Fibroblast of mammary gland (primary cell): ENCODE measurements around the gene NFKBIE.

ENCODE experiments used
- DNase-seq: peaks from one replicate; pipeline ENCODE4 v3.0.0-alpha.2; 2010; ENCODE audit warnings: low read depth
- H3K4me3 ChIP-seq: 2 replicates; pipeline ENCODE4 v1.5.1; 2011; ENCODE audit warnings: low read depth, mild to moderate bottlenecking, low read length, moderate library complexity; ENCODE audit not compliant: control insufficient read depth
- CTCF ChIP-seq: conservative IDR thresholded peaks from 2 replicates; pipeline ENCODE4 v1.5.1; 2011; ENCODE audit warnings: low read depth, low read length, inconsistent platforms; ENCODE audit not compliant: control insufficient read depth, insufficient read depth

NFKBIE gene

GRCh38 chr6:44302856-44303255 lies 37.5 kb upstream of the NFKBIE start:
- DNase-seq, result no peak
- TF ChIP-seq CTCF, result no peak
- no peak overlapping the region for H3K4me3 ChIP-seq

GRCh38 chr6:44301782-44302564 lies 36.6 kb upstream of the NFKBIE start:
- H3K4me3 ChIP-seq, result no peak overlapping the region
- TF ChIP-seq CTCF, result no peak
- no peak for DNase-seq

GRCh38 chr6:44301106-44301505 lies 35.8 kb upstream of the NFKBIE start:
- no peak for DNase-seq
- TF ChIP-seq CTCF, result no peak
- H3K4me3 ChIP-seq, result no peak overlapping the region

GRCh38 chr6:44300292-44300823 lies 35.0 kb upstream of the NFKBIE start:
- H3K4me3 ChIP-seq, result no peak overlapping the region

GRCh38 chr6:44298864-44299263 lies 33.5 kb upstream of the NFKBIE start:
- no peak overlapping the region for H3K4me3 ChIP-seq
- TF ChIP-seq CTCF, result no peak
- no peak for DNase-seq

More at GRCh38 chr6:44300292-44300823, 35.0 kb upstream of the NFKBIE start:
- TF ChIP-seq CTCF, result no peak
- no peak for DNase-seq

DNA sequence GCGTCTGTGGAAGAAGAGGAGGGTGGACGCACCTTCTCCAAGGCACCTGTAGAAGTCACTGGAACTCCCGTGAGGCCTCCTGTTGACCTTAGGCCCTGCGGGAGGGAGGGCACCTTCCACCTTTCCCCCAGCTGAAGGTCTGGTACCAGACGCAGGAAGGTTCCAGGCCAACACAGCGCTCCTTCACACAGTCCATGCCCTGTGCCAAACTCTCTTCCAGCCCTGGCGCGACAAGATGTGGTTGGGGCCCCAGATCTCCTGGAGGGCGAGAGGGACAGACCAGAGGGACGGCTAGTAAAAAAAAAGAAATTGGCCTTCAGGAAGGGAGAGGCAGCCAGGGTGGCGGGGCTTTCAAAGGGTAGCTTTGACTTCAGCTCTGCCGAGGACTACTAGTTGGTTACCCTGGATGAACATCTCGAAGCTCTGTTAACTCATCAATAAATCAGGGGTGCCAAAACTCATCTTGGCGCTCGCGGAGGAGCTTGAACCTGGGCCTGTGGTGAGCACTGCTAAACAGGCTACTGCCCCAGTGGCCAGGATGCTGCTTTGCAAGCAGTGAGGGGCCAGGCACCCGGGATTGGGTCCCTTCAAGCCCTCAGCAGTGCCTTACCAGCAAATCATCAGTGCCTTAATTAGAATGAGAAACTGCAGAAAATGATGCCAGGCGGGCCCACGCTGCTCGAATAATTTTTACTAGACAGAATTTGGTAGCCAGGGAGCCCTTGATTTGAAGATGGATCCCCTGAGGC lies 32.9 kb upstream of the NFKBIE start:
- no peak for DNase-seq
- no peak overlapping the region for H3K4me3 ChIP-seq
- TF ChIP-seq CTCF, result no peak
